ENCODE measurements around the gene PRELID1. TPM values are rescaled to one million over a fixed set of nuclear protein-coding genes. Genes with fewer than 3 reads are reported as not detected.

PRELID1 gene
- total RNA-seq, 1 experiment from 2014 or later, result 201 TPM

- Histone ChIP-seq H3K4me3 (ENCODE audit: low read depth, low read length) (no peak overlapping the region), H3K9me3 (no peaks in the 10 kb centered on the region), H3K27me3 (replicated peaks; ENCODE audit: control insufficient read depth, insufficient read depth, low read length) (no peaks in the 10 kb centered on the region), H3K36me3 (ENCODE audit: control insufficient read depth, insufficient read depth, low read length) (0 out of 2 replicates have a peak, but pooled peaks cover 2% of the 10 kb centered on the region), H3K4me1 (0 out of 2 replicates have a peak, but pooled peaks cover 1% of the 10 kb centered on the region)
- Mint-ChIP-seq H3K4me1 (ENCODE audit: low read depth, unreplicated experiment) (peaks cover 16% of the 10 kb centered on the region), H3K4me3 (ENCODE audit: unreplicated experiment) (no peak overlapping the region), H3K27me3 (ENCODE audit: insufficient read depth, unreplicated experiment) (no peaks in the 10 kb centered on the region), H3K27ac (ENCODE audit: unreplicated experiment) (no peak overlapping the region), H3K9me3 (ENCODE audit: unreplicated experiment) (no peaks in the 10 kb centered on the region), H3K36me3 (ENCODE audit: insufficient read depth, unreplicated experiment) (peaks cover 67% of the 10 kb centered on the region)
- no peak for DNase-seq
- no TSS peak for BruUV-seq (replicated peaks)
- POLR2A ChIA-PET, result no interaction called here
- CTCF ChIA-PET, result no interaction called here
- no peak for TF ChIP-seq CTCF (IDR thresholded peaks at IDR 0.05; ENCODE audit: insufficient read depth in 1 of 2, low read depth in 1 of 2, low read length in 1 of 2, severe bottlenecking in 1 of 2, unreplicated experiment in 1 of 2)
- intact Hi-C loops (cut with micrococcal nuclease; ENCODE audit: unreplicated experiment), result no loop called here
These were observed 41.3 kb downstream of the PRELID1 start for GRCh38 chr5:177344891-177345290.

GRCh38 chr5:177346820-177347219, 43.2 kb downstream of the PRELID1 start:
- H3K9me3 Mint-ChIP-seq (ENCODE audit: unreplicated experiment), result no peaks in the 10 kb centered on the region
- no peak overlapping the region for H3K4me3 Mint-ChIP-seq (ENCODE audit: unreplicated experiment)
- peaks cover 19% of the 10 kb centered on the region for H3K4me1 Mint-ChIP-seq (ENCODE audit: low read depth, unreplicated experiment)
- H3K9me3 ChIP-seq, result no peaks in the 10 kb centered on the region
- no TSS peak for BruUV-seq (replicated peaks)
- no peaks in the 10 kb centered on the region for H3K27me3 ChIP-seq (replicated peaks; ENCODE audit: control insufficient read depth, insufficient read depth, low read length)
- H3K27ac Mint-ChIP-seq (ENCODE audit: unreplicated experiment), result no peak overlapping the region
- peaks cover 58% of the 10 kb centered on the region for H3K36me3 Mint-ChIP-seq (ENCODE audit: insufficient read depth, unreplicated experiment)
- POLR2A ChIA-PET, result interaction anchor here (2.2 kb wide), 1 partner anchor 24 kb away, joined by 6 read pairs; no protein-coding TSS in a partner anchor
- TF ChIP-seq CTCF (IDR thresholded peaks at IDR 0.05; ENCODE audit: insufficient read depth in 1 of 2, low read depth in 1 of 2, low read length in 1 of 2, severe bottlenecking in 1 of 2, unreplicated experiment in 1 of 2), result no peak
- no peak for DNase-seq
- H3K27me3 Mint-ChIP-seq (ENCODE audit: insufficient read depth, unreplicated experiment), result no peaks in the 10 kb centered on the region
- intact Hi-C loops (cut with micrococcal nuclease; ENCODE audit: unreplicated experiment), result no loop called here
- 0 out of 2 replicates have a peak, but pooled peaks cover 8% of the 10 kb centered on the region for H3K4me1 ChIP-seq
- CTCF ChIA-PET, result interaction anchor here (0.5 to 0.6 kb wide), 2 partner anchors 62 to 292 kb away, joined by 3 read pairs; no protein-coding TSS in a partner anchor
- H3K36me3 ChIP-seq (ENCODE audit: control insufficient read depth, insufficient read depth, low read length), result 0 out of 2 replicates have a peak, but pooled peaks cover 2% of the 10 kb centered on the region
- H3K4me3 ChIP-seq (ENCODE audit: low read depth, low read length), result no peak overlapping the region

GRCh38 chr5:177347699-177348098, 44.1 kb downstream of the PRELID1 start:
- no peak for TF ChIP-seq CTCF (IDR thresholded peaks at IDR 0.05; ENCODE audit: insufficient read depth in 1 of 2, low read depth in 1 of 2, low read length in 1 of 2, severe bottlenecking in 1 of 2, unreplicated experiment in 1 of 2)
- Mint-ChIP-seq H3K4me1 (ENCODE audit: low read depth, unreplicated experiment) (peaks cover 18% of the 10 kb centered on the region), H3K27ac (ENCODE audit: unreplicated experiment) (no peak overlapping the region), H3K9me3 (ENCODE audit: unreplicated experiment) (no peaks in the 10 kb centered on the region), H3K4me3 (ENCODE audit: unreplicated experiment) (no peak overlapping the region), H3K36me3 (ENCODE audit: insufficient read depth, unreplicated experiment) (peaks cover 56% of the 10 kb centered on the region), H3K27me3 (ENCODE audit: insufficient read depth, unreplicated experiment) (no peaks in the 10 kb centered on the region)
- CTCF ChIA-PET, result no interaction called here
- intact Hi-C loops (cut with micrococcal nuclease; ENCODE audit: unreplicated experiment), result no loop called here
- Histone ChIP-seq H3K27me3 (replicated peaks; ENCODE audit: control insufficient read depth, insufficient read depth, low read length) (no peaks in the 10 kb centered on the region), H3K36me3 (ENCODE audit: control insufficient read depth, insufficient read depth, low read length) (0 out of 2 replicates have a peak, but pooled peaks cover 2% of the 10 kb centered on the region), H3K4me3 (ENCODE audit: low read depth, low read length) (no peak overlapping the region), H3K4me1 (peaks cover 12% of the 10 kb centered on the region; the same call in 1 of the 2 replicates), H3K9me3 (no peaks in the 10 kb centered on the region)
- DNase-seq, result no peak
- POLR2A ChIA-PET, result no interaction called here
- no TSS peak for BruUV-seq (replicated peaks)

All from Caco-2 (cell line).